GM23248 (cell line): Measurements from ENCODE around the gene HMGN1. TPM values are rescaled to one million over a fixed set of nuclear protein-coding genes. Genes with fewer than 3 reads are reported as not detected.

Source experiments
- DNase-seq: peaks from one replicate; pipeline ENCODE4 v3.0.0-alpha.2; 2015
- H2AFZ ChIP-seq: fragments of 200-600 bp; sonication (generic); 2 replicates; pipeline ENCODE4 v1.6.1; 2016; ENCODE audit warnings: antibody characterized with exemption
- H3F3A ChIP-seq: fragments of 200-600 bp; sonication (generic); 2 replicates; pipeline ENCODE4 v1.6.1; 2016; ENCODE audit warnings: mild to moderate bottlenecking, antibody characterized with exemption, mixed run types; ENCODE audit not compliant: insufficient read depth
- H3K27ac ChIP-seq: fragments of 200-600 bp; sonication (generic); 2 replicates; pipeline ENCODE4 v1.5.1; 2016; ENCODE audit warnings: mild to moderate bottlenecking
- H3K27me3 ChIP-seq: fragments of 200-600 bp; sonication (generic); replicated peaks from 2 replicates; pipeline ENCODE4 v1.6.1; 2016; ENCODE audit warnings: mild to moderate bottlenecking; ENCODE audit not compliant: insufficient read depth
- H3K36me3 ChIP-seq: fragments of 200-600 bp; sonication (generic); 2 replicates; pipeline ENCODE4 v1.6.1; 2016; ENCODE audit warnings: low read depth, mild to moderate bottlenecking
- H3K4me1 ChIP-seq: fragments of 200-600 bp; sonication (generic); 2 replicates; pipeline ENCODE4 v1.6.1; 2016; ENCODE audit warnings: mild to moderate bottlenecking; ENCODE audit not compliant: insufficient read depth
- H3K4me2 ChIP-seq: fragments of 200-600 bp; sonication (generic); one replicate; pipeline ENCODE4 v1.6.1; 2016; ENCODE audit warnings: mild to moderate bottlenecking; ENCODE audit not compliant: unreplicated experiment
- H3K4me3 ChIP-seq: fragments of 200-600 bp; sonication (generic); 2 replicates; pipeline ENCODE4 v1.5.1; 2016; ENCODE audit warnings: mild to moderate bottlenecking
- H3K79me2 ChIP-seq: fragments of 200-600 bp; sonication (generic); 2 replicates; pipeline ENCODE4 v1.6.1; 2016; ENCODE audit warnings: mild to moderate bottlenecking; ENCODE audit not compliant: insufficient read depth
- H3K9ac ChIP-seq: fragments of 200-600 bp; sonication (generic); 2 replicates; pipeline ENCODE4 v1.6.1; 2016; ENCODE audit warnings: mild to moderate bottlenecking
- H3K9me2 ChIP-seq: fragments of 200-600 bp; sonication (generic); 2 replicates; pipeline ENCODE4 v1.6.1; 2016; ENCODE audit warnings: mixed run types, mild to moderate bottlenecking, moderate library complexity; ENCODE audit not compliant: insufficient read depth
- H3K9me3 ChIP-seq: fragments of 200-600 bp; sonication (generic); one replicate; pipeline ENCODE4 v1.6.1; 2017; ENCODE audit warnings: low read depth
- H4K20me1 ChIP-seq: fragments of 200-600 bp; sonication (generic); 2 replicates; pipeline ENCODE4 v1.6.0; 2016; ENCODE audit not compliant: insufficient read depth
- EZH2 ChIP-seq: fragments of 200-600 bp; sonication (generic); IDR thresholded peaks from 2 replicates; pipeline ENCODE4 v1.6.1; 2018; ENCODE audit warnings: antibody characterized with exemption, mild to moderate bottlenecking; ENCODE audit not compliant: insufficient read depth, poor library complexity, severe bottlenecking
- EZH2phosphoT487 ChIP-seq: fragments of 200-600 bp; sonication (generic); IDR thresholded peaks from 2 replicates; pipeline ENCODE4 v1.6.1; 2018; ENCODE audit warnings: antibody characterized with exemption, moderate library complexity, mild to moderate bottlenecking, low read depth; ENCODE audit not compliant: insufficient read depth
- WGBS, 2 experiments: methylation state at CpG; one replicate each; pipeline ENCODE4 v1.1.6; 2015 to 2017; ENCODE audit warnings: low lambda C conversion rate in 2 of 2, low coverage in 1 of 2; ENCODE audit errors: missing lambda C conversion rate in 2 of 2; 5-methylcytosine and 5-hydroxymethylcytosine counted together
- in situ Hi-C: fragments of 300-500 bp; cut with MboI; formaldehyde crosslinking; loops from 2 replicates; pipeline ENCODE4 v1.15.0; 2020
- polyA plus RNA-seq: library from polyadenylated mRNA; unstranded; fragments of >200 nt; fragmentation: Nextera tagmentation; extraction: Ambion mirVana; gene quantifications from 2 replicates; pipeline ENCODE4 v1.2.1, GENCODE V29; 2016
- total RNA-seq: library from RNA; depleted of rRNA; stranded (reverse); fragments of >200 nt; shearing (Covaris generic); gene quantifications from 2 replicates; pipeline ENCODE4 v1.2.3, GENCODE V29; 2014

HMGN1 gene
- total and polyA plus RNA-seq, 2 experiments from 2014 or later: 192 to 349 TPM

DNA sequence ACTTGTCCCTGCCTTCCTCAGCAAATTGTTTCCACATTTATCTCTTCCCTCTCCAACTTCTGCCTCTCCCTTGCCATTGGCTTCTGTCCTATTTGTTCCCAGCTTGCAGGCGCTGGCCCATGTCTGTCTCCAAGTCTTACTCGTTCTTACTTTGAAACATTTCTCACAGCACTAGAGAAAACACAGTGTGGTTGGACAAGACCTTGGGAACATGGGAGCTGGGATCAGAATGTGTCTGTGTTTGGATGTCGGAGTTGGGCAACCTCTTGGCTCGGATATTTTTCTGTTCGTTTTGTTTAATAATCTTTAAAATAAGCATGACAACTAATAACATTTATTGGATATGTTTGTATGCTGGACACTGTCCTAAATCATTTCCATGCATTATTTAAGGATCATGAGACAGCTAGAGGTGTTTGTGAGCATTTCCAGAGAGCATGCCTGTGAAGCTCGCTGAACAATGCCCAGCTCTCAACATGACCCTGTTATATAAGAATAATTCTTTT, 29.6 kb downstream of the HMGN1 start:
- Histone ChIP-seq H3K4me1 (peaks cover 45% of the 10 kb centered on the region), H3K9me3 (no peaks in the 10 kb centered on the region), H3K27me3 (no peaks in the 10 kb centered on the region), H3K4me2 (peak overlapping the region; percentile 58), H2AFZ (peak overlapping the region; percentile 70), H3K27ac (peak overlapping the region; percentile 64), H3K79me2 (no peaks in the 10 kb centered on the region), H3F3A (peaks cover 34% of the 10 kb centered on the region), H3K9ac (peak overlapping the region; percentile 11; the same call in 1 of the 2 replicates), H3K4me3 (peak overlapping the region; percentile 1; the same call in 1 of the 2 replicates), H3K9me2 (no peaks in the 10 kb centered on the region), H3K36me3 (no peaks in the 10 kb centered on the region), H4K20me1 (no peaks in the 10 kb centered on the region)
- TF ChIP-seq EZH2phosphoT487 (no peak), EZH2 (no peak)
- peak; percentile 53 for DNase-seq
- in situ Hi-C loops: no loop called here
- 11 to 13% methylated on average over 6 of the region's 6 CpGs for WGBS, 2 experiments

DNA sequence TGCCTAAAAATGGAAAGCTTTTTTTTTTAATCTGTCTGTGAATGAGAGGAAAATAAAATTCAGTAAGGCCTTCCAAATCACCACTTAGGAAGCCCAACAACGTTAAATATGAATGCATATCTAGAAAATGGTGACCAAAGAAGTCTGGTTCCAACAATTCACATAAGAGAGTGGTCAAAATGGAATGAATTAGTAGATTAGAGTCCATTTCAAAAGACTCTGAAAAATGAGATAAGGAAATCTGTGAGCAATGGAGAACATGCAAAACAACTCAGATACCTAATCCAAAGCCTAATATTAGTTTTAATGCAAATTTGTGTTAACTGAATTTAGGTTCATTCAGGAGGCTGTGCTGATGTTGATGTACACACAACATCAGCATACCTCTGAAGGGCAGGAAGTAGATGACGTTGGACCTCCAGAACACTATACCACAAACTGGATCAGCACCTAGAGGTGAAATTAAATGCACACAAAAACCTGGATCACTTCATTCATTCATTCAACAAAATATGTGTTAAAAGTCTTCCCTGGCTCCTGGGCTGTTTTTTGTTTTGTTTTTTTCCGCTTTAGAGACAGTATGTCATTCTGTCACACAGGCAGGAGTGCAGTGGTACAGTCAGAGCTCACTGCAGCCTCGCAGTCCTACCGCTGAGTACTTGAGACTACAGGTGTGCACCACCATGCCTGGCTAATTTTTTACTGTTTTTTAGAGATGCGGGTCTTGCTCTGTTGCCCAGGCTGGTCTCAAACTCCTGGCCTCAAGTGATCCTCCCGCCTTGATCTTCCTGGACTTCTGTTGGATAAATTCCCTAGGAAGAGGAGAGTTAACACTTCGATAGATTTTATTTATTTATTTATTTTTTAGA, 30.6 kb downstream of the HMGN1 start:
- Histone ChIP-seq H3F3A (peaks cover 36% of the 10 kb centered on the region), H3K79me2 (no peaks in the 10 kb centered on the region), H4K20me1 (no peaks in the 10 kb centered on the region), H3K27ac (peak overlapping the region; percentile 64; the same call in 1 of the 2 replicates), H3K9me3 (no peaks in the 10 kb centered on the region), H3K4me2 (no peak overlapping the region), H3K9ac (no peak overlapping the region), H3K27me3 (no peaks in the 10 kb centered on the region), H3K4me1 (peaks cover 45% of the 10 kb centered on the region), H3K9me2 (no peaks in the 10 kb centered on the region), H3K4me3 (no peak overlapping the region), H2AFZ (no peak overlapping the region), H3K36me3 (no peaks in the 10 kb centered on the region)
- TF ChIP-seq EZH2 (no peak), EZH2phosphoT487 (no peak)
- in situ Hi-C loops: no loop called here
- WGBS, 2 experiments: 63 to 65% methylated on average over 8 of the region's 8 CpGs
- DNase-seq: no peak

DNA sequence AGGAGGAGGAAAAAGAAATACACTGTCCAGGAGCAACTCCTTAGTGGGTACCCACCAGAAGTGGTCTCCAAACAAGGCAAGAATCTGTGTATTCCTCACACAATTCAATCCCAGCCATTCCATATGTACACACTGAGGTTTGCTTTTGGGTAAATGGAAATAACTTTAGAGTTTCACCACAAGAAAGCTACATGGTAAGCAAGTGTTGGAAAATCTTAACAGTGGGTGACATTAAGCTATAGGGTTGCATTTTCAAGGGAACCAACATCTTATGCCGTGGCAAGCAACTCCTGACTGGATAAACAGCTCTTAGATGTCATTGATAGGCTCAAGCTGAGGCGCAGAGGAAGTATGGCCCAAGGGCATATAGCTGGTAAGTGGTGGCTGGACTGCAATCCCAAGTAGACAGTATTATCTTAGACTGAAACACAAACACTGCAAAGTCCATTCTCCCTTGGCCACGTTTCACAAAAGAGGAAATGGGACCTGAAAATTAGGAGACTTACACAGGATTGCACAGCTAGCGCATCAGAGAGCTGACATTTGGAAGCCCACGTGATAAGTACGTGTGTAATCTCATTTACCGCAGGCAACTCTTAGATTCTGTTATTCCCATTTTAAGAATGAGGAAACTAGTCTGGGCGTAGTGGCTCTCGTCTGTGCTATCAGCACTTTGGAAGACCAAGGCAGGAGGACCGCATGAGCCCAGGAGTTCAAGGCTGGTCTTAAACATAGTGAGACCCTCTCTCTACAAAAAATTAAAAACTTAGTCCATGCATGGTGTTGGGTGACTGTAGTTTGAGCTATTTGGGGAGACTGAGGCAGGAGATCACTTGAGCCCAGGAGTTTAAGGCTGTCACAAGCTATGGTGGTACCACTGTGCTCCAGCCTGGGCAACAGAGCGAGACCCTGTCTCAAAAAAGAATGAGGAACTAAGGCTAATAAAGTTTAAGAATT, 31.5 kb downstream of the HMGN1 start:
- Histone ChIP-seq H3K9me2 (no peaks in the 10 kb centered on the region), H3F3A (peaks cover 34% of the 10 kb centered on the region), H3K27me3 (no peaks in the 10 kb centered on the region), H3K4me1 (peaks cover 45% of the 10 kb centered on the region), H3K36me3 (no peaks in the 10 kb centered on the region), H4K20me1 (no peaks in the 10 kb centered on the region), H3K9me3 (no peaks in the 10 kb centered on the region), H2AFZ (no peak overlapping the region), H3K4me2 (no peak overlapping the region), H3K9ac (no peak overlapping the region), H3K27ac (no peak overlapping the region), H3K79me2 (no peaks in the 10 kb centered on the region), H3K4me3 (no peak overlapping the region)
- in situ Hi-C loops: no loop called here
- WGBS, 2 experiments: 84 to 85% methylated on average over 11 of the region's 11 CpGs
- DNase-seq: no peak
- no peak for TF ChIP-seq EZH2
- TF ChIP-seq EZH2phosphoT487: no peak

DNA sequence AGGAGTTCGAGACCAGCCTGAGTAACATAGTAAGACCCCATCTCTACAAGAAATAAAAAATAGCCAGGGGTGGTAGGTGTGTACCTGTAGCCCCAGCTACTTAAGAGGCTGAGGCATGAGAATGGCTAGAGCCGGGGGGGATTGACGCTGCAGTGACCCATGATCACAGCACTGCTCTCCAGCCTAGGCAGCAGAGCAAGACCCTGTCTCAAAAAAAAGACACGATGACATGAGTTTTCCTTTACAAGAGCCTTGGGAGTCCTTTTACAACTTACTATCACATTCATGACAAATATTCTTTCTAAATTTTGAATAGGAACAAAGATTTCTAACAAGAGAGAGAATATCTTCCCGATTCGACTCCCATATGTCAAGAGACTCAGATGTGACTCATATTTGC, 32.2 kb downstream of the HMGN1 start:
- Histone ChIP-seq H3K27ac (no peak overlapping the region), H3K9me3 (no peaks in the 10 kb centered on the region), H3K4me1 (peaks cover 38% of the 10 kb centered on the region), H3K79me2 (peaks cover 5% of the 10 kb centered on the region), H3F3A (peaks cover 32% of the 10 kb centered on the region), H3K4me2 (no peak overlapping the region), H3K4me3 (no peak overlapping the region), H3K27me3 (no peaks in the 10 kb centered on the region), H3K36me3 (0 out of 2 replicates have a peak, but pooled peaks cover under 1% of the 10 kb centered on the region), H4K20me1 (no peaks in the 10 kb centered on the region), H2AFZ (no peak overlapping the region), H3K9me2 (no peaks in the 10 kb centered on the region), H3K9ac (no peak overlapping the region)
- peak; percentile 17 for DNase-seq
- 82 to 84% methylated on average over 6 of the region's 6 CpGs for WGBS, 2 experiments
- in situ Hi-C loops: no loop called here
- TF ChIP-seq EZH2 (no peak), EZH2phosphoT487 (no peak)
